ENCODE results near the gene INSC. TPM values are rescaled to one million over a fixed set of nuclear protein-coding genes. Genes with fewer than 3 reads are reported as not detected.
A peak's percentile ranks its signal among the peaks of the same experiment; 100 is the strongest.

Gene INSC
- total RNA-seq, 4 donors from 2014 or later: 4.4 to 18.8 (median 7.8) TPM

GRCh38 chr11:15268598-15268997, 153.9 kb downstream of the INSC start:
- no peak for DNase-seq (ENCODE audit: low spot score in 2 of 2)
- H3K4me3 ChIP-seq: no peak overlapping the region
- H3K27me3 ChIP-seq: no peaks in the 10 kb centered on the region
- no peaks in the 10 kb centered on the region for H3K4me1 ChIP-seq
- H3K9me3 ChIP-seq: peaks cover 0 to 21% (median 2%) of the 10 kb centered on the region in 4 donors
- no peaks in the 10 kb centered on the region for H3K36me3 ChIP-seq
- no peak overlapping the region for H3K27ac ChIP-seq
- TF ChIP-seq CTCF (IDR thresholded peaks at IDR 0.05): no peak
- no peak for TF ChIP-seq EP300 (IDR thresholded peaks at IDR 0.05)
- TF ChIP-seq POLR2A (IDR thresholded peaks at IDR 0.05): no peak

GRCh38 chr11:15275141-15275540, 160.4 kb downstream of the INSC start:
- TF ChIP-seq POLR2A (IDR thresholded peaks at IDR 0.05): no peak
- TF ChIP-seq EP300 (IDR thresholded peaks at IDR 0.05): peak in 1 of 2 donors; percentile 72
- Histone ChIP-seq H3K4me1 (peaks cover 0 to 47% (median 7%) of the 10 kb centered on the region in 4 donors), H3K27me3 (no peaks in the 10 kb centered on the region), H3K9me3 (no peaks in the 10 kb centered on the region), H3K4me3 (no peak overlapping the region), H3K36me3 (no peaks in the 10 kb centered on the region), H3K27ac (peak overlapping the region in 2 of 4 donors; percentile 41 to 42)
- DNase-seq (ENCODE audit: low spot score in 2 of 2): no peak
- WGBS, 2 donors: 26 to 29% methylated on average over 2 of the region's 2 CpGs

DNA sequence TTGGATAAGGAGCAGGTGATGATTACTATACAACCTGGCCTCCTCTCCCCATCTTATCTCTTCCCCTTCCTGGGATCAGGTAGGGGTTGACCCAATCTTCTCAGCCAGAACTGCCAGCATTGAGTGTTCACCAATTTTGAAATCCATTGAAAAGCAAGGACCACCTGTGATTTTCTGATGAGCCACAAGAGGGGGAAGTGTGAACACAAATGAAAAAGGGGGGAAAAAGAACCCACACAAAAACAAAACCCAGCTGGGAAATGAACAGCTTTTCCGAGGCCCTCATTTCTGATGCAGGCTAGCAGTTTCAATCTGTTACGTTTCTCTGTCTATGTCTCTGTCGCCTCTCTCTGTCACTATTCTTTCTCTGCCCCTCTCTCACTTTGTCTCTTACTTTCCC, 161.9 kb downstream of the INSC start:
- TF ChIP-seq EP300 (IDR thresholded peaks at IDR 0.05): no peak
- no peak for TF ChIP-seq POLR2A (IDR thresholded peaks at IDR 0.05)
- peak in 4 of 5 experiments; percentile 14 to 37 (median 30) for TF ChIP-seq CTCF (IDR thresholded peaks at IDR 0.05)
- 9 to 18% methylated on average over 3 of the region's 3 CpGs for WGBS, 2 donors
- Histone ChIP-seq H3K27ac (peak overlapping the region in 2 of 4 donors; percentile 41 to 42), H3K9me3 (no peaks in the 10 kb centered on the region), H3K4me1 (peaks cover 0 to 50% (median 7%) of the 10 kb centered on the region in 4 donors), H3K4me3 (no peak overlapping the region), H3K36me3 (no peaks in the 10 kb centered on the region), H3K27me3 (no peaks in the 10 kb centered on the region)
- no peak for DNase-seq (ENCODE audit: low spot score in 2 of 2)

GRCh38 chr11:15278128-15278527, 163.4 kb downstream of the INSC start:
- Histone ChIP-seq H3K27me3 (no peaks in the 10 kb centered on the region), H3K27ac (peak overlapping the region in 2 of 4 donors; percentile 42 to 55), H3K9me3 (no peaks in the 10 kb centered on the region), H3K4me1 (peaks cover 0 to 50% (median 7%) of the 10 kb centered on the region in 4 donors), H3K36me3 (no peaks in the 10 kb centered on the region), H3K4me3 (no peak overlapping the region)
- TF ChIP-seq EP300 (IDR thresholded peaks at IDR 0.05) (no peak), POLR2A (IDR thresholded peaks at IDR 0.05) (no peak), CTCF (IDR thresholded peaks at IDR 0.05) (no peak)
- no peak for DNase-seq (ENCODE audit: low spot score in 2 of 2)
- 35 to 39% methylated on average over 5 of the region's 5 CpGs for WGBS, 2 donors

DNA sequence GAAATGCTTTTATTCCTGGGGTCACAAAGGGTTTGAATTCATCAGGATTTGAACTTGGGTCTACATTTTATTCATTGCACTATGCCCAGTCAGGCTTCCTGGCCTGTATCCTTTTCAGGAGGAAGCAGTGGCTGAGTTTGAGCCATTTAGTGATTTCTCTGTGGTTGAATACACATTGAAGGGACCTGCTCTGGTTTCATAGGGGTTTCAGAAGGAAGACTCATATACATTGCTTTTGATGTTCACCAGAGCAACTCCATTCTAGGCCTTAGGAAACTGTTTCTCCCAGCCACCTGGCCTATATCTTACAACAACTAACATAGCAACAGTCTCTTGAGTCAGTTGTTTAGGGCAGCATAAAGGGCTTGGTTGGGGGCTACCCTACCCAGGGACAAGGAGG, 165.7 kb downstream of the INSC start:
- no peak for DNase-seq (ENCODE audit: low spot score in 2 of 2)
- H3K27ac ChIP-seq: no peak overlapping the region
- H3K9me3 ChIP-seq: no peaks in the 10 kb centered on the region
- no peak for TF ChIP-seq CTCF (IDR thresholded peaks at IDR 0.05)
- TF ChIP-seq EP300 (IDR thresholded peaks at IDR 0.05): no peak
- TF ChIP-seq POLR2A (IDR thresholded peaks at IDR 0.05): no peak
- no peaks in the 10 kb centered on the region for H3K27me3 ChIP-seq
- H3K36me3 ChIP-seq: no peaks in the 10 kb centered on the region
- no peak overlapping the region for H3K4me3 ChIP-seq
- H3K4me1 ChIP-seq: peaks cover 0 to 44% (median 7%) of the 10 kb centered on the region in 4 donors

DNA sequence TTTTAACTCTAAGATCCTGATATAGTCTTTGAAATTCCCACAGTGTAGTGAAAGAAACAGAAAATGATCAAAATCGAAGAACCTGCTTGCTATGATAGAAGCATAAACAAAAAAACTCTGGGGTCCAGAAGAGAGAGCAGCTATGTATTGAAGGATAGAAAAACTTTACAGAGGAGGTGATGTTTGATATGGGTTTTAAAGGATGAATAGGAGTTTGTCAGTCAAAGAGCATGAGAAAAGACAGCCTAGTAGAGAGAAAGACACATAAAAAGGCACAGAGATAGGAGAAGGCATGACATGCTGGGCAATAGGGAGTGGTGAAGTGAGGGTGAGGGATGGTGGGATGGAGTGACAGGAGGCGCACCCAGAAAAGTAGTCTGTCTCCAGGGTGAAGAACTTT, 168.0 kb downstream of the INSC start:
- H3K27me3 ChIP-seq: no peaks in the 10 kb centered on the region
- DNase-seq (ENCODE audit: low spot score in 2 of 2): no peak
- no peak overlapping the region for H3K4me3 ChIP-seq
- TF ChIP-seq EP300 (IDR thresholded peaks at IDR 0.05) (no peak), CTCF (IDR thresholded peaks at IDR 0.05) (no peak), POLR2A (IDR thresholded peaks at IDR 0.05) (no peak)
- peaks cover 0 to 21% (median 0%) of the 10 kb centered on the region in 4 donors for H3K4me1 ChIP-seq
- WGBS, 2 donors: 91 to 92% methylated on average over 2 of the region's 2 CpGs
- H3K9me3 ChIP-seq: no peaks in the 10 kb centered on the region
- no peaks in the 10 kb centered on the region for H3K36me3 ChIP-seq
- no peak overlapping the region for H3K27ac ChIP-seq

Data from tibial nerve (tissue), 4 donors.